Breast epithelium (tissue), 3 donors: ENCODE data around the gene PCP4L1.

Source experiments
- POLR2A ChIP-seq: fragments of 450-650 bp; IDR thresholded peaks from one replicate; pipeline ENCODE4 v1.6.1; 2016; ENCODE audit warnings: antibody characterized with exemption, mild to moderate bottlenecking, moderate library complexity
- TF ChIP-seq, protein P1 (sequence below), 3 donors: fragments of 450-650 bp; IDR thresholded peaks; one replicate each; pipeline ENCODE4 v1.5.1; 2016 to 2017; ENCODE audit warnings: antibody characterized with exemption in 3 of 3, mild to moderate bottlenecking in 3 of 3, moderate library complexity in 3 of 3

- TF ChIP-seq, protein P1, sequence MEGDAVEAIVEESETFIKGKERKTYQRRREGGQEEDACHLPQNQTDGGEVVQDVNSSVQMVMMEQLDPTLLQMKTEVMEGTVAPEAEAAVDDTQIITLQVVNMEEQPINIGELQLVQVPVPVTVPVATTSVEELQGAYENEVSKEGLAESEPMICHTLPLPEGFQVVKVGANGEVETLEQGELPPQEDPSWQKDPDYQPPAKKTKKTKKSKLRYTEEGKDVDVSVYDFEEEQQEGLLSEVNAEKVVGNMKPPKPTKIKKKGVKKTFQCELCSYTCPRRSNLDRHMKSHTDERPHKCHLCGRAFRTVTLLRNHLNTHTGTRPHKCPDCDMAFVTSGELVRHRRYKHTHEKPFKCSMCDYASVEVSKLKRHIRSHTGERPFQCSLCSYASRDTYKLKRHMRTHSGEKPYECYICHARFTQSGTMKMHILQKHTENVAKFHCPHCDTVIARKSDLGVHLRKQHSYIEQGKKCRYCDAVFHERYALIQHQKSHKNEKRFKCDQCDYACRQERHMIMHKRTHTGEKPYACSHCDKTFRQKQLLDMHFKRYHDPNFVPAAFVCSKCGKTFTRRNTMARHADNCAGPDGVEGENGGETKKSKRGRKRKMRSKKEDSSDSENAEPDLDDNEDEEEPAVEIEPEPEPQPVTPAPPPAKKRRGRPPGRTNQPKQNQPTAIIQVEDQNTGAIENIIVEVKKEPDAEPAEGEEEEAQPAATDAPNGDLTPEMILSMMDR (IDR thresholded peaks at IDR 0.05): no peak
- no peak for TF ChIP-seq POLR2A
Observed at GRCh38 chr1:161214369-161214768, 44.2 kb upstream of the PCP4L1 start.
